Breast epithelium (tissue), 3 donors: Measurements from ENCODE around the gene DBNDD1.

Experiments
- CTCF ChIP-seq, 3 donors: fragments of 450-650 bp; IDR thresholded peaks; one replicate each; pipeline ENCODE4 v1.5.1; 2016 to 2017; ENCODE audit warnings: antibody characterized with exemption in 3 of 3, mild to moderate bottlenecking in 3 of 3, moderate library complexity in 3 of 3
- POLR2A ChIP-seq: fragments of 450-650 bp; IDR thresholded peaks from one replicate; pipeline ENCODE4 v1.6.1; 2016; ENCODE audit warnings: antibody characterized with exemption, mild to moderate bottlenecking, moderate library complexity

- TF ChIP-seq CTCF (IDR thresholded peaks at IDR 0.05) = no peak
- no peak for TF ChIP-seq POLR2A
Measured at GRCh38 chr16:90005956-90006663, 13.1 kb downstream of the DBNDD1 start.
